D341Med (cell line): ENCODE data around the gene TRIP11.
A peak's percentile ranks its signal among the peaks of the same experiment; 100 is the strongest.

Source experiments
- DNase-seq: peaks from one replicate; pipeline ENCODE4 v3.0.0; 2012; ENCODE audit warnings: low spot score

TRIP11 gene

GRCh38 chr14:92009604-92010003 lies 30.3 kb downstream of the TRIP11 start:
- no peak for DNase-seq

DNA sequence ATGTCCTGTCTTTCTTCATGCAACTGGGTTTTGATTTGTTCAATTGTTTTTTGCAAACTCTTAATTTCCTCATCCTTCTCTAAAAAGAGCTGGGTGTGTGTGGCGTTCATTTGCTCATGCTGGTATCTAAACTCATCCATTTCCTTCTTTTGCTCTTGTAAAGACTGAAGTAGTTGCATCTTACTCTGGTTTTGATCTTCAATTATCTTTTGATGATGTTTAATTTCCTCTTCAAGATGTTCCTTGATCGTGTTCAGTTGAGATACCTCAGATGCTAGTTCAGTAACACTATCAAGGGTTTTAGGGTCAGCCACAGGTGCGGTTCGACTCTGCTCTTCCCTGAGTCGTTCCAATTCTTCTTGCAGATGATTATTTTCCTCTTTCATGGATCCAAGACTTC lies 34.8 kb downstream of the TRIP11 start:
- no peak for DNase-seq

GRCh38 chr14:92004062-92004461 lies 35.8 kb downstream of the TRIP11 start:
- DNase-seq: no peak

DNA sequence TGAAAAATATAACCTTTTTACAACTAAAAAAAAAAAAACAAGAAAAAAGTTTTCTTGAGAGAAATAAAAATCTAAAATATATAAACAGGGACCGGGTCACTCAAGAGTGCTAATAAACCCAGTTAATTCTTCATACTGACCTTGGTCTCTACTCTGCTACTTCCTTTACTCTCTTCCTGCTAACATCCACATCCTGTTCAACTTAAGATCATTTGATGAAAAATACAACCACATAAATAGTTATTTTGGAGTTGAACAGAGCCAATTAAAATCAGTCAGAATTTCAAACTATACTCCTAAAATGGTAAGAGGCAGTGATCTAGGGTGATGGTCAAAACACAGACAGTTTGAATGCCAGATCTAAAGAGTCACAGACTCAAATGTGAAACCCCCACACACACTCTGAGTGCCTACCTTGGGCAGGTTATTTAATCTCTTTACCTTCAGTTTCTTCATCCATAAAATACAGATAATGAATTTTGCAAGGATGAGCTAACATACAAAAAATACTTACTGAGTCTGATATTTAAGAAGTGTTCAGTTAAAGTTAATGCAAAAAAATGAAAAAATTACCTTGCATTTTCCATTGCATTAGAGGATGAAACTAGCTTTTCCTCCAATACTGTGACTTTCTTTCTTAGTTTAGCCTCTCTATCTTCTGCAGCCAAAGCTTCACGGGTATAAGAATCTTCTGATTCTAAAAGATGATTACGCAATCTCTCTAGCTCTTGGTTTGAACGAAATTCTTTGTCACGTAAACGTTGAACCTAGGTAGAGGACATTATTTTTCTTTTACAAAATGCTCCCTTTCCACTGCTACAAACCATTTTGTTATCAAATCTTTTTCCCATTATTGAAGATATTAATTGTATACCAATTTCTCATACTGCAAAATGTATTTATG lies 40.9 kb downstream of the TRIP11 start:
- no peak for DNase-seq

DNA sequence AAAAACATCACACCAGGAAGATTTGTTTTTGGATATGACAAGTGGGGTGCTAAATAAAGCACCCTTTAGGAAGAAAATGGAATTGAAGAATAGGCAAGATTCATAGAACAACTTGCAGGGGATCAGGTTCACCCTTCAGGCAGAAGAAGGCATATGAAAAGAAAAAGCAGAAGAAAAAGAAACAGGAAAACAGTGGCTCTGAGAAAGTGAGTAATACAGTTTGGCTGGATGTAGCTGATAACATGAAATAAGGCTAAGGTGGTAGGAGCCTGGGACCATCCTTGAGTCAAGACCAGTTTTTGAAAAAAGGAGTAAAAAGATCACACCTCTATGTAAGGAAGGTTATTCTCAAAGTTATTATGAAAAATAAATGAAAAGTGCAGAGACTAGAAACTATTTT lies 42.4 kb downstream of the TRIP11 start:
- no peak for DNase-seq

DNA sequence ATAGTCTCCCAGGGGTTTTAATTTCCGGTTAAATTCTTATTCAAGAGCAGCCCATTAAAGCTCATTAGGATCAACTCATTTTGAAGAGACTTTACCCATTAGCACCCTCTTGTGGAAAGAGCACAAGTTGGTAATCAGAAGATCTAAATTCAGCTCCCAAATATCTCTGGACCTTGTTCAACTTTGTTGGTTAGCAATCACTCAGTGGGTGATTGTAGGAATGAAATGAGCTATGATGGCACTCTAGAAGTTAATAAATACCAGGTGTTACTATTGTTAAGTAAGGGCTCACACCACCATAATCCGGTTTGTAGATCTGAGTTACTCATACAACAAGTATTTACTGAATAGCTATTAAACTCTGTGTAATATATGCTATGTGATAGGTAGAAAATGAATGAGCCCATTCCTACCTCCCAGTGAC lies 42.9 kb downstream of the TRIP11 start:
- DNase-seq: peak; percentile 48

DNA sequence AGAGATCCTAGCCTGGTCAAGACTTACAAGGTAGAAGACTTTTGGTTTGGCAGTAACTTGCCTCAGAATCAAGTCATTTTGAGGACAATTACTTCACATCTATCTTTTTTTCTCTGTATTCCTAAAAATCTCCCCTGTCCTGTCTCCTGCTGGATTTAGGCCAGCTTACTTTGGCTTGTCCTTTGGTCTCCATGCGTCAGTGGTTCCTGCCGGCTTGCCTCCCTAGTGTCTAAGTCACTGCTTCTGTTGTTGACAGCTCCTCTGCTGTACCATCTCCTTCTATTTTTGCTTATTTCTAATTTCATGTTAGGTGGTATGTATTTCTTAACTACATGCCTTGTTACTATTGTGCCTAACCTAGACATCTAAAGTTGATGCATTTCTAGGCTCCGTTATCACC lies 52.7 kb downstream of the TRIP11 start:
- DNase-seq: no peak

GRCh38 chr14:91985521-91986255 lies 54.2 kb downstream of the TRIP11 start:
- DNase-seq: no peak

- DNase-seq: no peak
Observed at GRCh38 chr14:91985008-91985407, 54.9 kb downstream of the TRIP11 start.

DNA sequence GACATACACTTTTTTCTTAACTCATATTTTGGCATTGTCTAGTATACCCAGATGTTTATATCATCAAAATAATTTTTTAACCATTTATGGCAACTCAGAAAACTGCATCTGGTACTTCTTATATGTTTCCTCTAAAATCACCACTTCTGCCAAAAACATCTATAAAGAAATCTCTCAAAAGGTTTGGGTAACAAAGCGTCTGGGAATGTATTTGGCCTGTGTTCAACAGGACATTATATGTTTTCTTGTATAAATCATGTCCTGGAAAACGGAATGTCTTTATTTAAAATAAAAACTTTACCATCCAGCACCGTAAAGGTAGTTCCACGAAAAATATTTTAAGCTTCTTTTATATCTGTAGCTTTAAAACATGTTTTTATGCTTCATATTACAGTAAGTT lies 56.3 kb downstream of the TRIP11 start:
- no peak for DNase-seq

DNA sequence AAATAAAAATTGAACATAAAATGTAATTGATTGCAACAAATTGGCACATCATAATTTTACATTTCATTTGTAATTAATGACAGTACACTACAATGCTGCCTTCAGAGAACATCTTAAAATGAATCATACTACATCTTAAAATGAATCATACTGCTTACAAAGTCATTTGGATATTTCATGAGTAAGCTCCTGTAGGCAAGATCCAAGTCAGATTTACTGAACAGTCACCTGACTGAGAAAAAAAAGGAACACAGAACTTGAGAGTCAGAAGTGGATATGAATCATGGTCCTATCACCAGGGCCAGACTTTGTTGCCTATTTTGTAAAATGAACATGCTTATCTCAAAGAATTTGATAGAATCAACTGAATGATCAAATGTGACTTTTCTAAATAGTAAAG lies 59.7 kb downstream of the TRIP11 start:
- DNase-seq: no peak

- no peak for DNase-seq
Observed at GRCh38 chr14:91977884-91978283, 62.0 kb downstream of the TRIP11 start.

DNA sequence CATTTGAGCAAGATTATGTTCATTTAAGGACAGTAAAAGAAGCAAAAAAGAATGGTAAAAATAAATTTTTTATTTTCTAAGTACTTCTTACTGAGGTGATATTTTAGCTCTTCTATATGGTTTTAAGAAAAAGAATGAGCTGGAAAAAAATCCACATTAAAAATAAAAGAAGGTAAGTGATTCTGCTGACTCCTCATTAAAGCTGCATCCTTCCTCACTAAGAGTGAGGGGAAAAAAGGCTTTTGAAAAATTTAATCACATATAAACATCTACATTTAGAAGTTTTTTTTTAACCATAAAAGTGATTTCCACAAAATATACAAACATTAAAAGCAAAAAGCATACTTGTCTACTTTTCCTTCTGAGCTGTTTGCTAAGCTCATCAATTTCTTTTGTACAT lies 64.1 kb downstream of the TRIP11 start:
- no peak for DNase-seq

GRCh38 chr14:91971188-91971778 lies 68.6 kb downstream of the TRIP11 start:
- no peak for DNase-seq

DNA sequence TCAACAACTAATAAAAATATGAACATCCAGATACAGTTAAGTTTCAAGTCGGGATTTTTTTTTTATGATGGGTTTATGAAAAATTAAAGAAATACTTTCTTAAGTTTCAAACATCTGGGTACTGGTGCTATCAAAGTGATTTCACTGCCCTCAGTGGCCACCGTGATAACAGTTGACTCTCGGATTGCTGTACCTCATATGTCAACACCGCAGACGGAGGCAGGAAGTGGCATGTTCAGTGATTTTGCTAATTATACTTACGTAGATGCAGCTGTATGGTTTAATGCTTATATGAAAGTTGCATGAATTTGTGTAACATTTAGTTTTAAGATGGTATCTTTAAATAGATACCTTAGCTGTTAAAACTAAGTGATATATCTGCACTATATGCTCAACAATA lies 71.6 kb downstream of the TRIP11 start:
- DNase-seq: no peak

GRCh38 chr14:91964724-91965123 lies 75.1 kb downstream of the TRIP11 start:
- DNase-seq: no peak

DNA sequence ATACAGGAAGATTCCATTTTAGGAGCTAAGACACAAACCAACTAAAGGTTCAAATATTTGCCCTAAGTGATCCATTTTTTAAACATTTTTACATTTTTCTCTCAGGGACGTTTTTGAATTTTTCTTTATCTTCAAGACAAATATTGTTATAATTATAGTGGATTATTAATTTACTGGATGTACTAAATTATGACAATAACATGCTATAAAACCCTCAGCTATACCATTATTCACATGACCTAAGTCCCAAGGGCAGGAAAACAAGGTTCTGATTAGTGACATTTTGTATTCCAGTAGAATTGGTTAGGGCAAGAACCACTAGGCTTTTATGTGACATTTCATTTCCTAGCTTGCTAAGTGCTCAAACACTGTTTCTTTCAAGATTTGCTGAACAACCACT lies 75.8 kb downstream of the TRIP11 start:
- DNase-seq: no peak

- no peak for DNase-seq
Observed at GRCh38 chr14:91963465-91963864, 76.4 kb downstream of the TRIP11 start.

DNA sequence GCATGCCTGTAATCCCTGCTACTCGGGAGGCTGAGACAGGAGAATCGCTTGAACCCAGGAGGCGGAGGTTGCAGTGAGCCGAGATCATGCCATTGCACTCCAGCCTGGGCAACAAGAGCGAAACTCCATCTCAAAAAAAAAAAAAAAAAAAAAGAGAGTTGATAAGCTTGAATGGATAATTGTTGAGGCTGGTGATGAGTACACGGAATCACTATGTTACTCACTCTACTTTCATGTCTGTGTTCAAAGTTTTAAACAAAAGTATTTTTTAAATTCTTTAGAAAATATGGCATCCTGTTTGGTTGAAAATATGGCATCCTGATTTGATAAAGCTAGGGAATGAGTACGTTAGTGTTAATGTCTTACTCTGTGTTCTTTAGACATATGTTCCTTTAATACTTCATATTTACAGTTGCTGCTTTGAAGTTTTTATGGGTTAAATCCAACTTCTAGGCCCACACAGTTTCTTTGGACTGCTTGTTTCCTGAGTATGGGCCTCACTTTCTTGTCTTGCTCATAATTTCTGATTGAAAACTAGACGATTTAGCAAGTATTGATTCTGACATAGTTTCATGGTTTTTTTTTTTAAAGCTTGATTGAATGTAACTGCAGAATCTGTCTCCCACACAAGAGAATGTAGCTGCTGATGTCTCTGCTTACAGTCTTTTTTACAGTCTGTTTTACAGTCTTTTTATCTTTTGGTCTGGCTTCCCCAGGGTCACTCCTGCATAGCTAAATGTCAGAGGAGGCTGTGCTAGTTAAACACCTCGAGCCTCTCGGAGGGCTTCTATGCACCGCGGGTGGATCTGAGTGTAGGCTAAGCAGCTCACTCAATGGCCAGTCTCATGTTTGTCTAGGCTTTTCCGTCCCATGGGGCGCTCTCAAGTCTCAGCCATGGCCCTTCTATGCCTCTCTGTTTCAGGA lies 78.3 kb downstream of the TRIP11 start:
- DNase-seq: no peak

GRCh38 chr14:91957876-91958313 lies 82.0 kb downstream of the TRIP11 start:
- no peak for DNase-seq

GRCh38 chr14:91956616-91957015 lies 83.2 kb downstream of the TRIP11 start:
- no peak for DNase-seq

DNA sequence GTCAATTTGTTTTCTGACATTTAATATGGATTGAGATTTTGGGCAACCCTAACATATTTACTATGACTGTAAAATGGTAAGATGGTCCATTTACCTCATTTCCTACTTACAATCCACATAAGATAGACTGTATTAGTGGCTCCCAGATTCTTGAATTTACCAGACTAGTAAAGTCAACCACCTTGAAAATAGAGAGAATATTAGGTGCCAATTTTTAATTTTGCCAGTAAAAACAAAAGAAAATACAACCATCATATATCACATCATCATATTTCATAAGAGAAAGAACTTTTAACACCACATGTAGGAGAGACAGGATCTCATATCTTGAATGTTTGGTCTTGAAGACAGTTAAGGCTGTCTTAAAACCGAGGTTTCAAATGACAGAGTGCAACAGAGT lies 84.7 kb downstream of the TRIP11 start:
- DNase-seq: no peak
